GM10248 (cell line): ENCODE results near the gene RASAL2.

Experiments used
- CTCF ChIA-PET: fragments of 300-600 bp; sonication (Branson Sonifier 250); formaldehyde crosslinking; extraction: SDS; loops from one replicate; lab custom pipeline; 2021; ENCODE audit warnings: antibody characterized with exemption; lab: Yijun Ruan, JAX
- POLR2A ChIA-PET: fragments of 350-650 bp; sonication (Branson Sonifier 250); formaldehyde crosslinking; extraction: SDS; loops from one replicate; lab custom pipeline; 2020; ENCODE audit warnings: antibody characterized with exemption; lab: Yijun Ruan, JAX
- DNase-seq: peaks from one replicate; pipeline ENCODE4 v3.0.0; 2012; ENCODE audit errors: extremely low spot score
- TF ChIP-seq, protein P1 (sequence below): IDR thresholded peaks from 2 replicates; pipeline ENCODE4 v1.5.1; 2012; ENCODE audit warnings: mild to moderate bottlenecking, low read depth; ENCODE audit errors: extremely low read depth, missing control alignments, control extremely low read depth

Gene RASAL2

DNA sequence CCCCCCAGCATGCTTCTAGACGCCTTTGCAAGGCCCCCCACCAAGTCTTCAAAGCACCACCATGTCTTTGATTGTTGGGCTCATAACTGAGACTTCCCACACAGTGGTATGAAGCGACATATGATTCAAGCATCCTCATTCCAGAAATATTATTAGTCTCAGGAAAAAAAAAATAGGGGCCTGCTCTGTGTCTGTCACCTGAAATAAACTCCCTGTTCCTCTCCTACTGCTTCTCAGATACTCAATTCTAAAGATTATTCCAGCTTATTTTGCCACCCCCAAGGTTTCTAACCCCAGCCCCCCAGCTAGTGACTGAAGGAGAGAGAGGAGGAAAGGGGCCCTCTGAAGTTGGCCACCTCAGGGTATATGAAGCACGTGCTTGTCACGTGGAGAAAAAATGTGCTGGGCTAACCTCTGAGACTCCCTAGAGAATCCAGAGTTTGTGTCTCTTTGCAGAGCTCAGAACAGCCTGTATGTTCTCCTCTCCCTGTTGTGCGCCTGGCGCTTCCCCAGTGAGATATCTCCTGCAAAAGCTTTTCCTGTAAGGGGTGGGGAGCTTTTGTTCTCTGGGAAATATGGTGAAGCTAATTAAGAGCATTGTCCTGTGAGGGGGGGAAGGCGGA, 35.9 kb upstream of the RASAL2 start:
- no peak for DNase-seq
- ChIA-PET POLR2A (no interaction called here), CTCF (interaction anchor here (0.7 to 1.4 kb wide), 3 partner anchors 9 to 242 kb away, joined by 3 to 5 read pairs (median 3); no protein-coding TSS in a partner anchor)
- TF ChIP-seq, protein P1, sequence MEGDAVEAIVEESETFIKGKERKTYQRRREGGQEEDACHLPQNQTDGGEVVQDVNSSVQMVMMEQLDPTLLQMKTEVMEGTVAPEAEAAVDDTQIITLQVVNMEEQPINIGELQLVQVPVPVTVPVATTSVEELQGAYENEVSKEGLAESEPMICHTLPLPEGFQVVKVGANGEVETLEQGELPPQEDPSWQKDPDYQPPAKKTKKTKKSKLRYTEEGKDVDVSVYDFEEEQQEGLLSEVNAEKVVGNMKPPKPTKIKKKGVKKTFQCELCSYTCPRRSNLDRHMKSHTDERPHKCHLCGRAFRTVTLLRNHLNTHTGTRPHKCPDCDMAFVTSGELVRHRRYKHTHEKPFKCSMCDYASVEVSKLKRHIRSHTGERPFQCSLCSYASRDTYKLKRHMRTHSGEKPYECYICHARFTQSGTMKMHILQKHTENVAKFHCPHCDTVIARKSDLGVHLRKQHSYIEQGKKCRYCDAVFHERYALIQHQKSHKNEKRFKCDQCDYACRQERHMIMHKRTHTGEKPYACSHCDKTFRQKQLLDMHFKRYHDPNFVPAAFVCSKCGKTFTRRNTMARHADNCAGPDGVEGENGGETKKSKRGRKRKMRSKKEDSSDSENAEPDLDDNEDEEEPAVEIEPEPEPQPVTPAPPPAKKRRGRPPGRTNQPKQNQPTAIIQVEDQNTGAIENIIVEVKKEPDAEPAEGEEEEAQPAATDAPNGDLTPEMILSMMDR = no peak

DNA sequence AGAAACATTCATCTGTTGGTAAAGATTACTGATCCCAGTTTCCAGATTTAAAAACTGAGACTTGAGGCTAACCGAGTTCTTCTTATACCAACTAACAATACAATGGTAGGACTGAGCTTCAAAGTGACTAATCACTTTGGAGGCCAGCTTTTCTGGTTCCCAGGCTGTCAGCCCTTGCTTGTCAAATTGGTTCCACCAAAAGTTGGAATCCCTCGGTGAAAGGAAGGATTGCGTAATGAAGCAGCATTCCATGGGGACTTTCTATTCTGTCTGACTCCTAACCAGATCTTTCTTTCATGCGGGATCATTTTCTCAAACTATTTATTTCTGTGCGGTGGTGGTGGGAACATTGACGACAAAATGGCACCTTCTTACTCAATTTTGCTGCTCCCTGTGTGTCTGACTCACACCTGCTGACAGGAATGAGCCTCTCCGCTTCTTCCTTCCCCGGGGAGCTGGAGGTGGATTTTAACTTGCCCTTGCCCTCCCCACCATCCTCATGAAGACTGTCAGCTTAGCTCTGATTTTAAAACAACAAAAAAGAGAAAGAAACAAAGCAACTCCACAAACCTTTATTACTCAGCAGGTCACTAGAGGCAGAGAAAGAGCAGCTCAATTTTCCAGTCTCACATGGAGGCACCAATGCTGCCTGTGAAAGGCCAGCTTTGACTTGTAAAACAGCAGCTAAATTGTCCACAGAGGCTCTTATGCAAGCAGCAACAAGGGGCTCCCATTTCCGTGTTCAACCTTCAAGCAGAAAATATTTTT, 32.9 kb upstream of the RASAL2 start:
- ChIA-PET CTCF (interaction anchor here (0.9 to 1.2 kb wide), 3 partner anchors 10 to 29 kb away, joined by 3 to 4 read pairs (median 3); no protein-coding TSS in a partner anchor), POLR2A (no interaction called here)
- no peak for DNase-seq
- TF ChIP-seq, protein P1 = no peak

DNA sequence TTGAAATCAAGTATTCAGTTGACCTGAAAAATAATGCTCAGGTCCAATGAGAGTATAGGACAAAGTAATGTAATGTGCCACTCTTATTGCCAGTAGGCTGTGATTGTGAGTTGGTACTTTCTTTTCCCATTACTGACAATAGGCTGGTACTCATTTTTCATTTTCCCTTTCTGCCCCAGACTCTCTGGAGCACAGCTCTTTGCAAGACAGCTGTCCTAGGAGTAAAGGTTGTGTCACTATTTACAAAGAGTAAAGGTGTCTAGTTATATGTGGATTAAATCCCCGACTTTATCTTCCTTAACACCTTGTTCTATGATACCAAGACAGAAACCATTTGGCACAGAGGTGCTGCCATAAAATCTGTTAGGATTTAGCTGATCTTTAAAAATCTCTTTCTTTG, 32.3 kb upstream of the RASAL2 start:
- ChIA-PET CTCF (interaction anchor here (1.0 kb wide), 1 partner anchor 30 kb away, joined by 3 read pairs; no protein-coding TSS in a partner anchor), POLR2A (no interaction called here)
- TF ChIP-seq, protein P1 = no peak
- DNase-seq = no peak

DNA sequence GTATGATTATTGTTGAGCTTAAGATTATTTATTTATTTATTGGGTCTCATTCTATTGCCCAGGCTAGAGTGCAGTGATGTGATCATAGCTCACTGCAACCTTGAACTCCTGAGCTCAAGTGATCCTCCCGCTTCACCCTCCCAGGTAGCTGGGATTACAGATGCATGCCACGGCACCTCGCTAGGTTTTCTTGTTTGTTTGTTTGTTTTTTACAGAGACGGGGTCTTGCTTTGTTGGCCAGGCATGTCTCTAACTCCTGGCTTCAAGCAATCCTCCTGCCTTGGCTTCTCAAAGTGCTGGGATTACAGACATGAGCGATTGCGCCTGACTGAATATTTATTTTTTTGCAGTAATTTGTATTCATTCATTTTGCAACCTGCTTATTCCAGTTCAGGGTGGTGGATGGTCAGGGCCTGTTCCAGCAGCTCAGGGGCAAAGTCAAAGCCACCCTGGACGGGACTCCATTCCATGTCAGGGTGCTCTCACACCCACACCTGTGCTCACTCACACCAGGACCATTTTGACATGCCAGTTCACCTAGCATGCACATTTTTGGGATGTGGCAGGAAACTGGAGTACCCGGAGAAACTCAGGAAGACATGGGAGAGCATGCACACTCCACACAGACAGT, 29.6 kb upstream of the RASAL2 start:
- ChIA-PET POLR2A (no interaction called here), CTCF (interaction anchor here (1.0 kb wide), 1 partner anchor 32 kb away, joined by 4 read pairs; no protein-coding TSS in a partner anchor)
- no peak for DNase-seq
- TF ChIP-seq, protein P1 = no peak

DNA sequence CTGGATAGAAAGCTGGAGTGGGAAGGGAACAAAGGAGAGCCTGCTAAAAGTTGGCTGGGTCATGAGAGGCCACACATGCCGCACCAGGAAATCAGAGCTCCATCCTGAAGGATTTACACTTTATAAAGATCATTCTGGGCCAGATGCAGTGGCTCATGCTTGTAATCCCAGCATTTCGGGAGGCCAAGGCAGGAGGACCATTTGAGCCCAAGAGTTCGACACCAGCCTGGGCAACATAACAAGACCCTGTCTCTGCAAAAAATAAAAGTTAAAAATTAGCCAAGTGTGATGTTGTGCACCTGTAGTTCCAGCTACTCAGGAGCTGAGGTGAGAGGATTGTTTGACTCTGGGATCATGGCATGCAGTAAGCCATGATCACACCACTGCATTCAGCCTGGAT, 28.7 kb upstream of the RASAL2 start:
- CTCF ChIA-PET = no interaction called here
- TF ChIP-seq, protein P1 = no peak
- POLR2A ChIA-PET = no interaction called here
- no peak for DNase-seq

DNA sequence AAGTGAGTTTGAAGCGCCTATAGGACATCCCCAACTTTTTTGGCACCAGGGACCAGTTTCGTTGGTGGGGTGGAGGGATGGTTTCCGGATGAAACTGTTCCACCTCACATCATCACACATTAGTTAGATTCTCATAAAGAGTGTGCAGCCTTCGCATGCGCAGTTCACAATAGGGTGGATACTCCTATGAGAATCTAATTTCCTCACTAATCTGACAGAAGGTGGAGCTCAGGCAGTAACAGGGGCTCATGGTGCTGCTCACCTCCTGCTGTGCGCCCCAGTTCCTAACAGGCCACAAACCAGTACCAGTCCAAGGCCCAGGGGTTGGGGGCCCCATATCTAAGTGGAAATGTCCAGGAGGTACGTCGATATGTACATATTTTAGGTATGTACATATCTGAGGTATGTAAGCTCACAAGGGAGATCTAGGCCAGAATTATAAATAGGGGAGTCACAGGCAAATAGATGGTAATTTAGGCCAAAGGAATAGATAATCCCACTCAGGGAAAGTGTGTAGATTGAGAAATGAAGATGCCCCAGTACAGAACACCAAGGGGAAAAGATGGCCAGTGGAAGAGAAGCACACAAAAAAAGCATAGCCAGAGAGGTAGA, 27.5 kb upstream of the RASAL2 start:
- ChIA-PET CTCF (interaction anchor here (1.2 to 1.6 kb wide), 3 partner anchors 10 to 53 kb away, joined by 5 to 6 read pairs (median 6); no protein-coding TSS in a partner anchor), POLR2A (no interaction called here)
- TF ChIP-seq, protein P1 = no peak
- DNase-seq = no peak
